ENCODE measurements around the gene FAM131B.

GRCh38 chr7:143334244-143334643, 28.3 kb downstream of the FAM131B start:
- TF ChIP-seq NFRKB (IDR thresholded peaks at IDR 0.05), result no peak
- no peak for TF ChIP-seq SP1 (IDR thresholded peaks at IDR 0.05)
- no peak for TF ChIP-seq FOXM1 (IDR thresholded peaks at IDR 0.05; ENCODE audit: borderline replicate concordance)
- TF ChIP-seq SUZ12 (IDR thresholded peaks at IDR 0.05), result no peak
- no peak for TF ChIP-seq BHLHE40 (IDR thresholded peaks at IDR 0.05; ENCODE audit: borderline replicate concordance)
- no peak for TF ChIP-seq TARDBP (IDR thresholded peaks at IDR 0.05)
- TF ChIP-seq ZNF384 (IDR thresholded peaks at IDR 0.05), result no peak
- TF ChIP-seq FOXA1 (IDR thresholded peaks at IDR 0.05), result no peak
- TF ChIP-seq ARNT (IDR thresholded peaks at IDR 0.05), result no peak
- no peak for TF ChIP-seq L3MBTL2 (conservative IDR thresholded peaks at IDR 0.05)
- TF ChIP-seq FOXK2 (IDR thresholded peaks at IDR 0.05), result no peak
- TF ChIP-seq ELF4 (IDR thresholded peaks at IDR 0.05), result no peak

All from HEK293T (cell line).